Activated naive CD8-positive, alpha-beta T cell treated with anti-CD3 and anti-CD28 coated beads, Interleukin-2, amount 10 ng/mL, durations not matched to agents 7 days and 5 days (primary cell): ENCODE measurements around the gene OR10R2. TPM values are rescaled to one million over a fixed set of nuclear protein-coding genes. Genes with fewer than 3 reads are reported as not detected.

Source experiments
- ATAC-seq: fragments of 150-1000 bp; cut with Tn5 transposase; one replicate; pipeline ENCODE4 v1.10.0; 2021; ENCODE audit warnings: low read depth, moderate library complexity
- POLR2A ChIA-PET: fragments of 350-600 bp; sonication (Branson Sonifier 250); formaldehyde crosslinking; loops from one replicate; lab custom pipeline; 2021; ENCODE audit warnings: antibody characterized with exemption; lab: Charles Lee
- DNase-seq: peaks from one replicate; pipeline ENCODE4 v3.0.0; 2021
- H3K27ac Mint-ChIP-seq: one replicate; pipeline ENCODE4 v1.8.0; 2022; ENCODE audit warnings: mild to moderate bottlenecking, mixed read lengths
- H3K27me3 Mint-ChIP-seq: one replicate; pipeline ENCODE4 v1.8.0; 2022; ENCODE audit warnings: mild to moderate bottlenecking, moderate library complexity, mixed read lengths
- H3K36me3 Mint-ChIP-seq: one replicate; pipeline ENCODE4 v1.8.0; 2021; ENCODE audit warnings: mild to moderate bottlenecking, mixed read lengths
- H3K4me1 Mint-ChIP-seq: one replicate; pipeline ENCODE4 v1.8.0; 2021; ENCODE audit warnings: mixed read lengths
- H3K4me3 Mint-ChIP-seq: one replicate; pipeline ENCODE4 v1.8.0; 2022; ENCODE audit warnings: mild to moderate bottlenecking, moderate library complexity, mixed read lengths
- H3K9me3 Mint-ChIP-seq: one replicate; pipeline ENCODE4 v1.8.0; 2021; ENCODE audit warnings: mixed read lengths
- total RNA-seq, 2 experiments: library from RNA; stranded (reverse); gene quantifications; one replicate each; pipeline ENCODE4 v1.2.3, GENCODE V29; 2021

OR10R2 gene
- total RNA-seq, 2 experiments from 2014 or later: not detected

DNA sequence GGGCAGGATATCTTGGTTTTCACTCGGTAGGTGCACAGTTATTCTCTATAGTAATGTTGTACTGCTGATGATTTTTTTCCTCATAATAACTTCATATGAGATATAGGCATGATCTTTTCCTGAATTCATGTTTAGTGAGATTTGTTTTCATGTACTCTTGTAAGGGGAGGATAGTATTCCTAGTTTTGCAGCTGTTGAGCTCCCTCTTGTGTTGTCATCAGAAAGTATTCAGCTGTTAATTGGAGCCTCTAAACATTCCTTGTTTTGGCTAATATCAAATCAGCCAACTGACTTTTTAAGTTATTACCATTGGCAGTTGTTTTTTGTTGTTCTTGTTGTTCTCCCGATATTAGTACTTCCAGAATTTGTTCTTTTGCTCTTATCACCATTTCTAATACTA lies 24.4 kb downstream of the OR10R2 start:
- no peaks in the 10 kb centered on the region for H3K9me3 Mint-ChIP-seq
- POLR2A ChIA-PET: no interaction called here
- ATAC-seq (no peak), DNase-seq (no peak)
- no peaks in the 10 kb centered on the region for H3K36me3 Mint-ChIP-seq
- H3K4me3 Mint-ChIP-seq: no peak overlapping the region
- no peak overlapping the region for H3K27ac Mint-ChIP-seq
- H3K4me1 Mint-ChIP-seq: no peaks in the 10 kb centered on the region
- H3K27me3 Mint-ChIP-seq: peaks cover 13% of the 10 kb centered on the region

DNA sequence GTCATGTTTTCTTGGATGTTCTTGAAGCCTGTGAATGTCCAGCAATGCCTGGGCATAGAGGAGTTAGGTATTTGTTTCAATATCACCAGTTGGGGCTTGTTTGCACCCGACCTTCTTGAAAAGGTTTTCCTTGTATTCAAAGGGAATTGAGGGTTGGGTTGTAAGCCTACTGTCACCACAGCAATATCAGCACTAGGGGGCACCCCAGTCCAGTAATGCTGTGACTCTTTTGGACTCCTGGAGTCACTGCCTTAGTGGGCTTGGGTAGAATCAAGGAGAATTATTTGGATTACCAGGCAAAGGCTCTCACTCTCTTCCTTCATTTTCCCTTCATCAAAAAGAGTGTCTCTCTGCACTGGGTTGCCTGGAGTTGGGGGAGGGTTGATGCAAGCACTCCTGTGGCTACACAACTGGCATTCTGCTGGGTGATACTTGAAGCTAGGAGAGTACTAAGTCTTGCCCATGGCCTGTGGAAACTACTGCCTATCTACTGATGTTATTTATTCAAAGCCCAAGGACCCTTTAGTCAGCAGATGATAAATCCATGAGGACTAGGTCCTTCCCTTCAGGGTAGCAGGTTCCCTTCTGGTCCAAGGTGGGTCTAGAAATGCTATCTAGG lies 34.5 kb downstream of the OR10R2 start:
- DNase-seq (peak; percentile 30), ATAC-seq (no peak)
- no peak overlapping the region for H3K4me3 Mint-ChIP-seq
- no peak overlapping the region for H3K27ac Mint-ChIP-seq
- no peaks in the 10 kb centered on the region for H3K4me1 Mint-ChIP-seq
- no peaks in the 10 kb centered on the region for H3K36me3 Mint-ChIP-seq
- POLR2A ChIA-PET: no interaction called here
- H3K9me3 Mint-ChIP-seq: no peaks in the 10 kb centered on the region
- peaks cover 12% of the 10 kb centered on the region for H3K27me3 Mint-ChIP-seq

DNA sequence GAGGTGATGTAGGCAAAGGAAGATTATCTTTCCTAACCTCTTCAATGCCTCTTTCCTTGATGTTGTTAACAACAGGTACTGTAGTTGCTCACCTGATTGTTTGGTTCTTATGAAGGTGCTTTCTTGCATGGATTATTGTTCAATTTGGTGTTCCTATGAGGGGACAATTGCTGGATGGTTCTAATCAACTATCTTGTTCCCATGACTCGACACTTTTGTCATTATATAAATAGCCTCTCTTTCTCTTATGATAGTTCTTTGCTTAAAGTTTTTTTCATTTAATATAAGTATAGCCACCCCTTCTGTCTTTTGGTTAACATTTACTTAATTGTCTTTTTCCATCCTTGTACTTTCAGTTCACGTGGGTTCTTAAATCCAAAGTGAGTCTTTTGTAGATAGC lies 35.5 kb downstream of the OR10R2 start:
- DNase-seq (no peak), ATAC-seq (no peak)
- POLR2A ChIA-PET: no interaction called here
- Mint-ChIP-seq H3K4me3 (no peak overlapping the region), H3K9me3 (no peaks in the 10 kb centered on the region), H3K4me1 (no peaks in the 10 kb centered on the region), H3K27ac (no peak overlapping the region), H3K36me3 (no peaks in the 10 kb centered on the region), H3K27me3 (peaks cover 12% of the 10 kb centered on the region)

DNA sequence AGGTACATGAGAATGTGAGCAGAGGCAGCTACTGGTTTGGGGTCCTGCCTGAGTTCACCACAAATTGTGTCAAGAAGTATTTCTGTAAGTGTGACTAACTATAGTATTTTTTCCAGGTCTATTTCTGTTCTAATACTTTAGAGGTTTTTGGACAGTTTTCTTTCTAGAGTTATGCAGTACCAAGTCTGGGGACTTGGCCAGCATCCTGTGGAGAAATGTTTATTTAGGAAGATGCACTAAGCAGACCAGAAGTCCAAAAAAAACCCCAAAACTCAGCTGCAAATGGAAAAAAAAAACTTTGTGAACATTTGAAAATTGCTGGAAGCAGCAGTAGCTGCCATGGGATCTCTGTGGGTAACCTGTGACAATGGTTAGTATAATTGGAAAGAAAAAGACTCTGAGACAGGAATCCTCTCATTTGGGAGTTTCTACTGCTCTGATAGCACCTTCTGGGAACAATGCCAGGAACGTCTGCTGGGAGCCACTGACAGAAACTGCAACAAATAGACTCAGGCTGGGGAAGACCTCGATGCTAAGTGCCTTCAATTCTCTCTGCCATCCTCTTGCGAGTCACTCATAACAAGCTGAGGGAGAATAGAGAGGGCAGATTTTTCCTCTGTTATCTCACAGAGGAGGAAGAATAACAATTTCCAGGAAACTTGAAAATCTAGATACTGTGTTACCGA lies 37.6 kb downstream of the OR10R2 start:
- Mint-ChIP-seq H3K9me3 (no peaks in the 10 kb centered on the region), H3K4me3 (no peak overlapping the region), H3K4me1 (no peaks in the 10 kb centered on the region), H3K36me3 (no peaks in the 10 kb centered on the region), H3K27me3 (peaks cover 8% of the 10 kb centered on the region), H3K27ac (no peak overlapping the region)
- DNase-seq (no peak), ATAC-seq (no peak)
- POLR2A ChIA-PET: no interaction called here

DNA sequence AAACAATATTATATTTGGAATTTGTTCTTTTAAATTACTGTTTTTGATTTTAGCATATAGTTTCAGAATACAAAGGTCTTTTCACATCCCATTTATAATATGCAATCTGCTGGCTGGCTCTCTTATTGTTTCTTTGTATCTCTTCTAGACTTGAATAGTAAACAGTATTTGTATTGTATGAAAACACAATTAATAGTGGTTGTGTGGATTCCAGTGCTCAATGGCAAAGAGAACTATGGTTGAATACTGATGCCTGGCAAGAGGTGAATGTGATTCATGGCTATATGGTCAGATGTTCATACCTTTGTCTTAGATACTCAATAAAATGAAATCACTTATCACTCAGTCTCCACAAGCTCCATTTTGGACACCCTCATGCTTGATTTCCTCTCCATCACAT lies 44.9 kb downstream of the OR10R2 start:
- POLR2A ChIA-PET: no interaction called here
- ATAC-seq (no peak), DNase-seq (no peak)
- Mint-ChIP-seq H3K27me3 (peaks cover under 1% of the 10 kb centered on the region), H3K4me3 (no peak overlapping the region), H3K27ac (no peak overlapping the region), H3K36me3 (no peaks in the 10 kb centered on the region), H3K4me1 (no peaks in the 10 kb centered on the region), H3K9me3 (no peaks in the 10 kb centered on the region)

DNA sequence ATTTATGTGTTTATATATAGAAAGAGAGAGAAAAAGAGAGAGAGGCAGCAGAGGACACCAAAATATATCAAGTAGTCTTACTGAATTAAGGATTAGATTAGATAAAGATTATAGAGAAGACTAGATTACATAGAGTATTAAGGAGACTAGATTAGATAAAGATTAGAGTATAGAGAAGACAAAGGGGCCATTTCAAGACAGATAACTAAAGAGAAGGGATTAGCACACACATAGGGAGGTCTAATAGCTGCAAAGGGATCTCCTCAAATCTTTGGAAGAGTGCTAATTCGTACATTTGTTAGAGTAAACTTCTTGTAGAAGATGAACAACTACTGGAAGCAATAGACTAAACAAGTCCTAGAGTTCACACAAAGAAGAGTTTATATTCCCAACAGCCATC lies 48.0 kb downstream of the OR10R2 start:
- Mint-ChIP-seq H3K27me3 (peaks cover 7% of the 10 kb centered on the region), H3K4me3 (no peak overlapping the region), H3K9me3 (no peaks in the 10 kb centered on the region), H3K36me3 (no peaks in the 10 kb centered on the region), H3K27ac (no peak overlapping the region), H3K4me1 (no peaks in the 10 kb centered on the region)
- no peak for ATAC-seq
- no peak for DNase-seq
- POLR2A ChIA-PET: no interaction called here

DNA sequence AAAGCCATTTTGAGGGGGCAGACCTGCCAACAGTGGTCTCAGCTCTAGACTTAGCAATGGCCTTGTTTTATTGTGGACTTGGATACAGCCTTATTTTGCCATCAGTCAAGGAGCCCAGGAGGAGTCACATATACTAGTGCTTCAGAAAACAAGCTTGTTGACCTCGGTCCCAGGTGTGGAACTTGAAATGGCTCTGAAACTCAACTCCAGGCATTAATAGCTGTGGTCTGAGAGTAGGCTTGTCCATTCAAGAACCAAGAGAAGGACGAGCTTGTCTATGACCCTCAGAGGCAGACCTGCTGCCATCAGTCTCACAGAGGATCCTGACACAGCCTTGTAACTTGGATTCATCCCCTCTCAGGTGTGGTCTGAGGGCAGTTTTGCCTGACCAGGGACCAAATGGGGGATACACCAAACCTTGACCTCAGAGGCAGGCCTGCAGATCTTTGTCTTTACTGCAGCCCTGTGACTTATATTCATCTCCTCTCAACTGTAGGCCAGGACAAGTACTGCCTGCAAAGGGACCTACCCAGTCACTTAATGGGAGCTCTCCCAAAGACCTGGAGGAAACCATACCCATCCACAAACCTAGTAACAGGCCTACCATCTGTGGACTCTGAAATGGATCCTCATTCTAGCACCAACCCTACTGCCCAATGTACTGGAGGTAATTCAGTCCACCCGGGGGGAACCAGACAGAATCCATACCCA lies 49.1 kb downstream of the OR10R2 start:
- DNase-seq: no peak
- POLR2A ChIA-PET: no interaction called here
- ATAC-seq: no peak
- no peak overlapping the region for H3K4me3 Mint-ChIP-seq
- no peak overlapping the region for H3K27ac Mint-ChIP-seq
- no peaks in the 10 kb centered on the region for H3K36me3 Mint-ChIP-seq
- no peaks in the 10 kb centered on the region for H3K9me3 Mint-ChIP-seq
- H3K4me1 Mint-ChIP-seq: no peaks in the 10 kb centered on the region
- peaks cover 7% of the 10 kb centered on the region for H3K27me3 Mint-ChIP-seq

DNA sequence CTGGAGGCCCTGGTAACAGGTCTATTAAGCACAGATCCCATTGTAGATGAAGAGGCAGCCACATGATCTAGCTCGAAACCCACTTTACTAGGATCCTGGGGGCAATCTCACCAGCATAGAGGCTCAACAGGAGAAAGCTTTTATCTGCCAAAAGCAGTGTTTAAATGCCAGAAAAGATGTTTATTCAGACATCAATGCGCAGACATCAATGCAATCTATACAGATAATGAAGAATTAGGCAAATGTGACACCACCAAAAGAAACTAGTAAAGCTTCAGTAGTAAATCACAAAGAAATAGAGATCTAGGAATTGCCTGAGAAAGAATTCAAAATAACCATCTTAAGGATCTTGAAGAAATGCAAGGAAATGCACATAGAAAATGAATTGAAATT lies 49.6 kb downstream of the OR10R2 start:
- Mint-ChIP-seq H3K9me3 (no peaks in the 10 kb centered on the region), H3K4me1 (no peaks in the 10 kb centered on the region), H3K4me3 (no peak overlapping the region), H3K27me3 (peaks cover 10% of the 10 kb centered on the region), H3K27ac (no peak overlapping the region), H3K36me3 (no peaks in the 10 kb centered on the region)
- no peak for DNase-seq
- POLR2A ChIA-PET: no interaction called here
- no peak for ATAC-seq

DNA sequence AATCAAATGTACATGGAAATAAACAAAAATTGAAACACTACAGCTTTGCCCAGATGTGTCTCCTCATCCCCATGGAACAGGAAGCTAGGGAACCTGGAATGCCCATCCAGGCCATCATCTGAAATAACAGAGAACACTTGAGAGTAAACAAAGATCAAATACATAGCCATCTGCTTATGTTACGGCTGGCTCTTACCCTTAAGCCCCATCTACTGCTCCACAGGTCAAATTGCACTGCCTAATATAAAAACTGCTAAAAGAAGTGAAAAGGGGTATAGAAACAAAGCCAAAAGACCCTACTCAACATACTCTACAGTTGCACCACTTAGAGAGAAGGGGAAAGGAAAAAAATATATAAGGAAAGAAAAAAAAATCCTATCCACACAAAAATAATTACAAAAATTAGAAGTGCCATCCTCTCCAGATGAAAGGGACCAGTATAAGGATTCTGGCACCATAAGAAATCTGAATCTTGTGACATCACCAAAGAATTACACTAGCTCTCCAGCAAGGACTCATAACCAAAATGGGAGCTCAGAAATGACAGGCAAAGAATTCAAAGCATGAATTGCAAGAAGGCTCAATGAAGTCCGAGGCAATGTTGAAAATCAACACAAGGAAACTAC lies 55.3 kb downstream of the OR10R2 start:
- DNase-seq: no peak
- Mint-ChIP-seq H3K27ac (no peak overlapping the region), H3K4me3 (no peak overlapping the region), H3K27me3 (peaks cover 11% of the 10 kb centered on the region), H3K36me3 (no peaks in the 10 kb centered on the region), H3K4me1 (no peaks in the 10 kb centered on the region), H3K9me3 (no peaks in the 10 kb centered on the region)
- POLR2A ChIA-PET: no interaction called here
- ATAC-seq: no peak

Other genes with a start within 250 kb of the OR10R2 start
- under 1 TPM in 1 of 2 experiments, not detected in 1; 0.20 TPM for gene CD1A, start 217.8 kb upstream of the OR10R2 start, total RNA-seq
- not detected for gene CD1C, start 182.3 kb upstream of the OR10R2 start, total RNA-seq
- not detected for gene CD1B, start 140.7 kb upstream of the OR10R2 start, total RNA-seq
- not detected for gene CD1E, start 118.3 kb upstream of the OR10R2 start, total RNA-seq
- gene OR10T2, start 72.8 kb upstream of the OR10R2 start, total RNA-seq: not detected
- gene OR10K2, start 46.0 kb upstream of the OR10R2 start, total RNA-seq: not detected
- not detected for gene OR10K1, start 10.4 kb upstream of the OR10R2 start, total RNA-seq
- gene OR6Y1, start 82.2 kb downstream of the OR10R2 start, total RNA-seq: not detected
- not detected for gene OR6P1, start 98.4 kb downstream of the OR10R2 start, total RNA-seq
- not detected for gene OR10X1, start 107.7 kb downstream of the OR10R2 start, total RNA-seq
- gene OR10Z1, start 133.0 kb downstream of the OR10R2 start, total RNA-seq: not detected
- not detected for gene SPTA1, start 214.5 kb downstream of the OR10R2 start, total RNA-seq
- not detected for gene OR6K2, start 228.4 kb downstream of the OR10R2 start, total RNA-seq
- not detected for gene OR6K3, start 248.5 kb downstream of the OR10R2 start, total RNA-seq